Suppressor macrophage (primary cell): ENCODE data around the gene DNAJC12.
"Not testable (repeated sequence)": the region's sequence is repeated elsewhere in the genome, so short reads cannot be mapped to it uniquely, and the experiment has no call there.

ENCODE experiments used
- DNase-seq, 4 experiments: peaks; one replicate each; pipeline ENCODE4 v3.0.0-alpha.2; 2020 to 2022
- total RNA-seq, 17 experiments: gene quantifications; one replicate each; lab custom pipeline; 2026; ENCODE audit warnings: mixed read lengths in 6 of 17, inconsistent platforms in 3 of 17; lab: John Stamatoyannopoulos, UW

DNAJC12 gene
- 0.33 to 3.3 (median 1.4) reads per million in 17 experiments for total RNA-seq

GRCh38 chr10:67837541-67838314 is at the start of gene DNAJC12:
TSS of gene DNAJC12 (minus strand) at chr10:67838188. CDS start at chr10:67838011, 177 bp downstream.
- peak; percentile 47 to 76 (median 60) for DNase-seq

DNA sequence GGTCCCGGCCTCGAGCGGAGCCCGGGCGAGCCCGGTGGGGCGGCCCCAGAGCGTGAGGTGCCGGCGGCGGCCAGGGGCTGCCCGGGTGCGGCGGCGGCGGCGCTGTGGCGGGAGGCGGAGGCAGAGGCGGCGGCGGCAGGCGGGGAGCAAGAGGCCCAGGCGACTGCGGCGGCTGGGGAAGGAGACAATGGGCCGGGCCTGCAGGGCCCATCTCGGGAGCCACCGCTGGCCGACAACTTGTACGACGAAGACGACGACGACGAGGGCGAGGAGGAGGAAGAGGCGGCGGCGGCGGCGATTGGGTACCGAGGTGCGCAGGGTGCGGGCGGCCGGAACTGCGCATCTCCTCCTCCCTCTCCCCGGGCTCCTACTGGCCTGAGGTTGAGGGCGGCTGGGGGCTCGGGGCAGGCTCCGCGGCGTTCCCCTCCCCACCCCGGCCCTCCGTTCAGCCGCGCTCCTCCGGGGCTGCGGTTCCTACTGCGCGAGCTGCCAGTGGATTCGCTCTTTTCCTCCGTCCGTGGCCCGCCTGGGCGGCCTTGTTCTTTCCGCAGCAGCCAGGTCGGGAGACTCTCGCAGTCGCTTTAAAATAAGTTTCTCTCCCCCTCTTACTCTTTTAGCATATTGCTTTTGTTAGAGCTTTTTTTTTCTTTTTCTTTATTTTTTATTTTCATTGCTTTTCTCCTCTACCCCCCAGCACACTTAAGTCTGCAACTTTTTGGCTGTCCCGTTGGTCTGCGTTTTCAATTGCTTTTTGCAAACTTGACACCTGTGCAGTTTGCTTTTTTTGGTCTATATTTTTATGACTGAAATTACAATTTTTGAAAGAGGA is 47.1 kb upstream of the DNAJC12 start:
- DNase-seq, result peak; percentile 87 to 93 (median 90)

- DNase-seq, result peak; percentile 98 to 99 (median 98)
Measured at GRCh38 chr10:67884313-67884841, 46.4 kb upstream of the DNAJC12 start, which contains the start of gene SIRT1. TSS of gene SIRT1 (plus strand) at chr10:67884656. CDS start at chr10:67884722, 66 bp downstream.

DNA sequence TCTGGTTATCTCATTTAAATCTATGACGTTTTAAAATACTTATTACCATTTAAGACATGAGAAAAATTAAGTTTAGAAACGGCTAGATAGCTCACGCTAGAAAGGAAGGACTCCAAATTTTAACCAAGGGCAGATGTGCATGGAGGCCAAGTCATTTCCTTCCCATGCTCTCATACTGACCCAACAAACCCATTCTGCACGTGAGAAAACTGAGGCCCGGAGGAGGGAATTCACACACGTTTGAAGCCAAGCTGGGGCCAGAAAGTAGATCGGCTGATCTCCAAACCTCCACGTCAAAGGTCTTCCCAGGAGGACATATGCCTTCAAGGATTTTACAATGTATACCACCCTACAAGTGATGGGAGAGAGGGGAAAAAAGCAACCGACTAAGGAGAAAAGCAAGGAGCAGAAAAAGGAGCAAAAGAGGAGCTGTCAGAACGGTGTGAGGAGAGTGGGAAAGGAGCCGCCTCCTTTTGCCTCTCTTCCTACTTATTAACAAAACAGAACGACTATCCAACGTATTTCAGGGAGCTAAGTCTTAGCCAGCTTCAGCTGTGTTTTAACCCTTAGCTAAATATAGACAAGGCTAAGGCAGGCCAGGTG is 45.8 kb upstream of the DNAJC12 start:
- peak in 1 of 4 experiments; percentile 7 for DNase-seq

- DNase-seq, result no peak
Measured at GRCh38 chr10:67878133-67878532, 40.1 kb upstream of the DNAJC12 start.

DNA sequence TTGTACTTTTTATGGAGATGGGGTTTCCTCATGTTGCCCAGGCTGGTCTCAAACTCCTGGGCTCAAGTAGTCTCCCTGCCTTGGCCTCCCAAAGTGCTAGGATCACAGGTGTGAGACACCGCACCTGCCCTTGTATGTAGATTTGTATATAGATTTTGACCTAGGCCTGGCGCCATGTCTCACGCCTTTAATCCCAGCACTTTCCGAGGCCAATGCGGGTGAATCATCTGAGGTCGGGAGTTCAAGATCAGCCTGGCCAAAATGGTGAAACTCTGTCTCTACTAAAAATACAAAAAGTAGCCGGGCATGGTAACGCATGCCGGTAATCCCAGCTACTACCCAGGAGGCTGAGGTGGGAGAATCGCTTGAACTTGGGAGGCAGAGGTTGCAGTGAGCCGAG is 39.4 kb upstream of the DNAJC12 start:
- not testable (repeated sequence) for DNase-seq

GRCh38 chr10:67875340-67876238 is 37.6 kb upstream of the DNAJC12 start:
- no peak for DNase-seq

DNA sequence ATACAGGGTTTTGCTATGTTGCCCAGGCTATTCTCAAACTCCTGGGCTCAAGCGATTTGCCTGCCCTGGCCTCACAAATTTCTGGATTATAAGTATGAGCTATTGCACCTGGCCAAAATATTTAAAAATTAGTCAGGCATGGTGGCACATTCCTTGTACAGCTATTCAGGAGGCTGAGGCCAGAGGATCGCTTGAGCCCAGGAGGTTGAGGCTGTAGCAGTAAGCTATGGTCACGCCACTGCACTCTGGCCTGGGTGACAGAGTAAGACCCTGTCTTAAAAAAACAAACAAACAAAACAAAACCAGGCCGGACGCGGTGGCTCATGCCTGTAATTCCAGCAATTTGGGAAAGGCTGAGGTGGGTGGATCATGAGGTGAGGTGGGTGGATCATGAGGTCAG is 32.0 kb upstream of the DNAJC12 start:
- no peak for DNase-seq

DNA sequence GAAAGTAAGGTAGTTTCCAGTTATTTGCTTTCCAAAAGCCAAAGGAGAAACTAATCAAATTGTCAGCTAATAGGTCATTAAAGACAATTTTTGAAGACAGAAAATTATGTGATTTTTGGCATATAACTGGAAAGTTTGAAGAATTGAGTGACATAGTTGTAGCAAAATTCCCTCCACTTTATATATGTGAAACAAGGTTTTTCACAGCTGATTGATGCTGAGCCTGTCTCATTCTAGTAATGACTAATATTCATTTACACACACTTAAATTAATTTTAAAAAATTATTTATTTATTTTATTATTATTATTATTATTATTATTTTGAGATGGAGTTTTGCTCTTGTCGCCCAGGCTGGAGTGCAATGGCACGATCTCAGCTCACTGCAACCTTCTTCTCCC is 30.1 kb upstream of the DNAJC12 start:
- no peak for DNase-seq

DNA sequence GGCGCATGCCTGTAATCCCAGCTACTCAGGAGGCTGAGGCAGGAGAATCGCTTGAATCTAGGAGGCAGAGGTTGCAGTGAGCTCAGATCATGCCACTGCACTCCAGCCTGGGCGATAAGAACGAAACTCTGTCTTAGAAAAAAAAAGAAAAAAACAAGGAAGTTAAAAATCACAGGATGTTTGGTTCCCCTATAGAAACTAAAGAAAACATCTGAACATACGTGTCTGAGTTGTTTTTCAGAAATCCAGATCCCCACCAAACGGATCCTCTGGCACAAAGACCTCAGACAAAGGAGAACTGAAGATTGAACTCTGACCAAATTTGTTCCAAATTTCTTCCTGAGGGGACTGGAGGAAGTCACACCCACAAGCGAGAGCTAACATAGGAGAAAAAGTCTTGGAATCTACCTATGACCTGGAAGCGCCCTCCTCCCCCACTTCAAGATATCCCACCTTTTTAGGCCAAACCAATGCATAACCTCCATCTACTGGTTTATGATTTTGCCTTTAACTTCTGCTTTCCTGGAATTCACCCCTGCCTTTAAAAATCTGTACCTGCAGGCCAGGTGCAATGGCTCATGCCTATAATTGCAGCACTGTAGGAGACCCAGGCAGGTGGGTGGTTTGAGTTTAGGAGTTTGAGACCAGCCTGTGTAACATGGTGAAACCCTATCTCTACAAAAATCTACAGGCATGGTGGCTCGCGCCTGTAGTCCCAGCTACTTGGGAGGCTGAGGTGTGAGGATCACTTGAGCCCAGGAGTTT is 26.8 kb upstream of the DNAJC12 start:
- peak; percentile 49 to 76 (median 65) for DNase-seq

DNA sequence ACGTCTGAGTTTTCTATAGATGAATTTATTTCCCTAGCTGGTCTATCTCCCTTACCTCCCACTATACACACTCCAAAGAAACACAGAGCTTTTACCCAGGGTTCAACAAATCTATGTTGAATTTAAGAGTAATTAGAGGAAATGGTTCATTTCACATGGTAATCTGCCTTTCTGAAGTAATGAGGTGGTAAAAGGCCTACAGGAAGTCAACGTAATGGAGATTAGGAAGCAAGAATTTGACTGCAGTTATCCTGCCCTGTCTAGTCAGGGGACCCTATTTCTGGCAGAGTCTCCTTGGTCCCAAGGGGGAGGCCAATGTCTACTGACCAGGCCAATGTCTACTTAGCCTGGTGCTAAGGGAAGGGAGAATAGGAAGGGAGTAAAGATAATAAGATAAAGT is 25.1 kb upstream of the DNAJC12 start:
- DNase-seq, result no peak

DNA sequence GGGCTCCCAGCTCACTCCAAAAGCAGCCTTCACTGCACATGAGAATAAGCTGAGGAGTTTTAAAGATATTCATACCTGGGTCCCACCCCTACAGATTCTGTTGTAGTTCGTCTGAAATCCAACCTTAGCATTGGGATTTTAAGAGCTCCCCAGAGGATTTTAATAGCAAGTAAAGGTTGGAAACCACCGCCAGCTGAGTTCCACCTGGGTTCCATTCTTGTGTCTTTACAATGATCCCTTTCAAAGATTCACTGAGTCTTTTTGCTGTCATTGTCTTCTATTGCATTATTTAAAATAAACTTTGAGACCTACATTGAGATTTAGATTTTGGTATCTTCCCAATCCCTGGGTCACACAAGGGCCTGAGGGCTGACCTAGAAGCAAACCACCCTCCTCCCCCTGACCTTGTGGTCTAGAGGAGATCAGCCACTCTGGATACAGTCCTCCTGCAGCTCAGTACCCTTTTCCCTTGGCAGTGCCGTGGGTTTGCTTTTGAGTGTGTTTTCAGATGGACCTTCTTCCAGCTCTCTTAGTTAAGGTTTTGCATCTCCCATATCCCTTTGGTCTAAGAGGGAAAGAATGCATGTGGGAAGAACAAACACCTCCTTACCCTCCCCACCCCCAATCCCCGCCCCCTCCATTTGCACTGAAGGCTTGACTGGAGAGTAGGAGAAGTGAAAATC is 23.9 kb upstream of the DNAJC12 start:
- DNase-seq, result no peak

GRCh38 chr10:67858971-67859370 is 21.0 kb upstream of the DNAJC12 start:
- DNase-seq, result no peak

DNA sequence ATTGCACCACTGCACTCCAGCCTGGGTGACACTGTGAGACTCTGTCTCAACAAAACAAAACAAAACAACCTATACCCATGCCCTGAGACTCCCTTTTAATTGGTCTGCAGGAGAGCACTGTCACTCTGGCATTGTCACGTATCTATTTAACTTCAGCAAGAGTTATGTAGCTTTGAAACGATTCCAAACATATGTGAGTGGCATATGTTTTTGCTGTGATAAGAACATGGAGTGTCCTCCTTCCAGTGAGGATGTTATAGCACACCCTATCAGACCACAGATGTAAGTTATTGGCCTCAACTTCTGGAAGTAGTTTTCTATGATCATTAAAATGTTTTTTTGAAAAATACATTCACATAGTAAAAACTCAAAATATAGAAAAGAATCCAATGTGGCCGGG is 15.5 kb upstream of the DNAJC12 start:
- DNase-seq, result no peak

DNA sequence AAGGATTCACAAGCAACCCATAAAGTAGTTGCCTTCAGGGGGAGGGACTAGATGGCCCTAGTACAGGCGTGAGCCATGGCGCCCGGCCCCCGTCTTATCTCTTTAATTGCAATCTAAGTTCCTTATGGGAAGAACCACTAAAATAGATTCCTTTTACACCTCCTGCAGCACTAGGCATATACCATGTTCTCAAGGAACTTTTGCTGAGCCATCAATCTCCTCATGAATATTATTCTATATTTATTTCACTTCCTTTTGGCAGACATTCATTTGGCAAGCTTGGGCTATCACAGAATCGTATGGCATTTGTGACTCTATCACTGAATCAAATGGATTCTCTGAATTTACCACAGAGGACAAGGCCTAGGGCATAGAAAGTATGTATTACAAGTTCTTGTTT is 14.8 kb upstream of the DNAJC12 start:
- DNase-seq, result no peak

DNA sequence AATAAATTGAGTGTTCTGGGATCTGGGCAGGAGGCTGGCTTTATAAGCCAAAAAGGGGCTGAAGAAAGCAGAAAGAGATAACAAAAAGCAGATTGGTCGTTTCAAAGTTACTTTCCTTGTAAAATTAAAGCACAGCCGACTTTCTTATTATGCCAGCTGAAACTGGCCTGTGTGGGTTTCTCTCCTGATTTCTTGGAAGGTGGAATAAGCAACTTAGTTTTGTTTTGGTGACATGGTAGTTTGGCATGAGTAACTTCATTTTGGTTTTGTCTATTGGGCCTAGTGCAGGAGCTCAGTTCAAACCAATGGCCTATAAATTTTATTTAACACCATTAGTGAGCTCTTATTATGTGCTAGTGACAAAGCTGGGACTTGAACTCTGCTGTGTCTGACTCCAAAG is 13.2 kb upstream of the DNAJC12 start:
- no peak for DNase-seq

DNA sequence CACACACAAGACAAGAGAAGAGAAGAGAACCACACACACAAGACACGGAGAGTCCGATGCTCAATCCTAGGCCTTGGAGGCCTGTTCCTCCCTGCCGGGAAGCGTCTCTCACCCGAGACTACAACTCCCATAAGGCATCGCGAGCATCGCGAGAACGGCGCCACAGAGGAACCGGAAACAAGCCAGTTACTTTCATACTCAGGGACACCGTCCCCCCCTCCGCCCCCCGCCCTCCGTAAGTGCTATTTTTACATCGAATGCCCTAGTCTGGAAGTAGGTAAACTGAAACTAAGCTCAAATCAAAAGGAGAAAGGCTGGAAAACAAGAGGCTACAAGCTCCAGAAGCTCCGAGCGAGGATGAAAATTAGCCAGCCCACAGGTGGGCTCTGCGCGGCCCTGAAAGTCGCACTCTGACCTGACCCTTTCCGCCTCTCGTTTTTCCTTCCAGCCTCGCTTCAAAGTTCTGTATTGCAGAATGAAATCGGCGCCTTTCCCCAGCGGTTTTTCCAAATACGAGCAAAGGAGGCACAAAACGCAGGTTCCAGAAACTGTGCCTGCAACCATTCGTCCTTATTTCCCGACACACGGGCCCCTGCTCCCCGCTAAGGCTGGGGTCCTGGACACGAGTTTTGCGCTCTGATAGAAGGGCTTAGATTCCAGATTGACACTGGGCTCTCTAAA is 11.5 kb upstream of the DNAJC12 start:
- DNase-seq, result peak; percentile 95 to 97 (median 96)

GRCh38 chr10:67843284-67843683 is 5.3 kb upstream of the DNAJC12 start:
- no peak for DNase-seq

- no peak for DNase-seq
Measured at GRCh38 chr10:67841737-67842136, 3.7 kb upstream of the DNAJC12 start.

DNA sequence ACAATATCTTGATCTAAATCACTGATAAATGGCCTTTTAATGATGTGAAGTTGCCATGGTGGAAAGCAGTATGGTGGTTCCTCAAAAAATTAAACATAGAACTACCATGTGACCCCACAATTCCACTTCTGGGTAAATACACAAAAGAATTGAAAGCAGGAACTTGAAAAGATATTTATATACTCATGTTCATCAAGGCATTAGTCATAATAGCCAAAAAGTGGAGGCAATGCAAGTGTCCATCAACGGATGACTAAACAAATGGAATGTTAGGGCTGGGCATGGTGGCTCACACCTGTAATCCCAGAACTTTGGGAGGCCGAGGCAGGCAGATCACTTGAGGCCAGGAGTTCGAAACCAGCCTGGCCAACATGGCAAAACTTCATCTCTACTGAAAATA is 2.0 kb upstream of the DNAJC12 start:
- DNase-seq, result peak; percentile 13 to 81 (median 66)
